Muscle layer of colon (tissue), 2 donors: Measurements from ENCODE around the gene DDX39B.

ENCODE experiments used
- H3K27ac ChIP-seq: one replicate; pipeline ENCODE4 v1.7.0; 2013; ENCODE audit warnings: low read depth, mild to moderate bottlenecking, low read length, moderate library complexity
- H3K27me3 ChIP-seq, 2 donors: one replicate each; pipeline ENCODE4 v1.7.0; 2013; ENCODE audit warnings: low read length in 2 of 2, mild to moderate bottlenecking in 2 of 2; ENCODE audit not compliant: insufficient read depth in 2 of 2, control insufficient read depth in 1 of 2
- H3K36me3 ChIP-seq: one replicate; pipeline ENCODE4 v1.7.0; 2013; ENCODE audit warnings: mild to moderate bottlenecking, low read length; ENCODE audit not compliant: insufficient read depth
- H3K4me1 ChIP-seq: one replicate; pipeline ENCODE4 v1.7.0; 2013; ENCODE audit warnings: mild to moderate bottlenecking, low read length; ENCODE audit not compliant: insufficient read depth
- H3K4me3 ChIP-seq, 2 donors: one replicate each; pipeline ENCODE4 v1.7.0; 2013; ENCODE audit warnings: low read length in 2 of 2, low read depth in 1 of 2, mild to moderate bottlenecking in 1 of 2, moderate library complexity in 1 of 2
- H3K9ac ChIP-seq: one replicate; pipeline ENCODE4 v1.7.0; 2013; ENCODE audit warnings: low read length
- H3K9me3 ChIP-seq: one replicate; pipeline ENCODE4 v1.7.0; 2013; ENCODE audit warnings: mild to moderate bottlenecking, low read length
- donor health status: abdominal sarcoma.
- donor health status: Adenocarcinoma of cecum.

The DDX39B gene

GRCh38 chr6:31531771-31532643 lies 9.8 kb downstream of the DDX39B start:
- H3K4me1 ChIP-seq = no peaks in the 10 kb centered on the region
- no peak overlapping the region for H3K4me3 ChIP-seq
- no peaks in the 10 kb centered on the region for H3K9me3 ChIP-seq
- H3K27ac ChIP-seq = no peak overlapping the region
- H3K9ac ChIP-seq = no peak overlapping the region
- H3K36me3 ChIP-seq = peaks cover 62% of the 10 kb centered on the region
- H3K27me3 ChIP-seq = no peaks in the 10 kb centered on the region

- H3K27me3 ChIP-seq = no peaks in the 10 kb centered on the region
- no peak overlapping the region for H3K27ac ChIP-seq
- no peak overlapping the region for H3K9ac ChIP-seq
- no peak overlapping the region for H3K4me3 ChIP-seq
- H3K9me3 ChIP-seq = no peaks in the 10 kb centered on the region
- peaks cover 55% of the 10 kb centered on the region for H3K36me3 ChIP-seq
- no peaks in the 10 kb centered on the region for H3K4me1 ChIP-seq
These were observed 10.6 kb downstream of the DDX39B start for GRCh38 chr6:31531162-31531561.

GRCh38 chr6:31530659-31531058 lies 11.1 kb downstream of the DDX39B start:
- Histone ChIP-seq H3K9ac (no peak overlapping the region), H3K27me3 (no peaks in the 10 kb centered on the region), H3K9me3 (no peaks in the 10 kb centered on the region), H3K27ac (no peak overlapping the region), H3K4me3 (no peak overlapping the region), H3K36me3 (peaks cover 50% of the 10 kb centered on the region), H3K4me1 (no peaks in the 10 kb centered on the region)

- no peaks in the 10 kb centered on the region for H3K4me1 ChIP-seq
- H3K4me3 ChIP-seq = no peak overlapping the region
- peaks cover 39% of the 10 kb centered on the region for H3K36me3 ChIP-seq
- no peaks in the 10 kb centered on the region for H3K9me3 ChIP-seq
- no peaks in the 10 kb centered on the region for H3K27me3 ChIP-seq
- no peak overlapping the region for H3K9ac ChIP-seq
- no peak overlapping the region for H3K27ac ChIP-seq
These were observed 12.3 kb downstream of the DDX39B start for GRCh38 chr6:31529329-31530150.

GRCh38 chr6:31528821-31529328 lies 12.9 kb downstream of the DDX39B start, which contains the start of gene MCCD1:
MCCD1 (plus strand) TSS chr6:31528962; CDS start chr6:31529015, 53 bp downstream.
- no peaks in the 10 kb centered on the region for H3K4me1 ChIP-seq
- H3K27ac ChIP-seq = no peak within 1 kb of the TSS
- H3K27me3 ChIP-seq = no peaks in the 10 kb centered on the region
- H3K4me3 ChIP-seq = no peak within 1 kb of the TSS
- H3K36me3 ChIP-seq = peaks cover 32% of the 10 kb centered on the region
- no peaks in the 10 kb centered on the region for H3K9me3 ChIP-seq
- no peak within 1 kb of the TSS for H3K9ac ChIP-seq

GRCh38 chr6:31528307-31528777 lies 13.5 kb downstream of the DDX39B start:
- Histone ChIP-seq H3K4me1 (no peaks in the 10 kb centered on the region), H3K9ac (no peak overlapping the region), H3K36me3 (peaks cover 27% of the 10 kb centered on the region), H3K9me3 (no peaks in the 10 kb centered on the region), H3K27ac (no peak overlapping the region), H3K4me3 (no peak overlapping the region), H3K27me3 (no peaks in the 10 kb centered on the region)

- H3K9ac ChIP-seq = no peak overlapping the region
These were observed 15.7 kb downstream of the DDX39B start for GRCh38 chr6:31525932-31526591.

GRCh38 chr6:31525553-31525931 lies 16.3 kb downstream of the DDX39B start:
- no peak overlapping the region for H3K4me3 ChIP-seq
- no peak overlapping the region for H3K9ac ChIP-seq
- no peak overlapping the region for H3K27ac ChIP-seq
- no peaks in the 10 kb centered on the region for H3K9me3 ChIP-seq
- H3K36me3 ChIP-seq = peaks cover 10% of the 10 kb centered on the region
- no peaks in the 10 kb centered on the region for H3K27me3 ChIP-seq
- H3K4me1 ChIP-seq = no peaks in the 10 kb centered on the region

More at GRCh38 chr6:31525932-31526591, 15.7 kb downstream of the DDX39B start:
- peaks cover 15% of the 10 kb centered on the region for H3K36me3 ChIP-seq
- H3K27me3 ChIP-seq = no peaks in the 10 kb centered on the region
- no peak overlapping the region for H3K4me3 ChIP-seq
- no peaks in the 10 kb centered on the region for H3K4me1 ChIP-seq
- H3K9me3 ChIP-seq = no peaks in the 10 kb centered on the region
- no peak overlapping the region for H3K27ac ChIP-seq

- Histone ChIP-seq H3K9ac (no peak overlapping the region), H3K4me1 (no peaks in the 10 kb centered on the region), H3K27ac (no peak overlapping the region), H3K36me3 (no peaks in the 10 kb centered on the region), H3K27me3 (no peaks in the 10 kb centered on the region), H3K9me3 (no peaks in the 10 kb centered on the region), H3K4me3 (no peak overlapping the region)
These were observed 20.0 kb downstream of the DDX39B start for GRCh38 chr6:31521835-31522234.

- Histone ChIP-seq H3K4me3 (no peak overlapping the region), H3K9me3 (no peaks in the 10 kb centered on the region), H3K4me1 (no peaks in the 10 kb centered on the region), H3K27ac (no peak overlapping the region), H3K36me3 (no peaks in the 10 kb centered on the region), H3K9ac (no peak overlapping the region), H3K27me3 (no peaks in the 10 kb centered on the region)
These were observed 28.2 kb downstream of the DDX39B start for GRCh38 chr6:31513456-31514165.
